ENCODE measurements around the gene SLC2A8.

SLC2A8 gene

DNA sequence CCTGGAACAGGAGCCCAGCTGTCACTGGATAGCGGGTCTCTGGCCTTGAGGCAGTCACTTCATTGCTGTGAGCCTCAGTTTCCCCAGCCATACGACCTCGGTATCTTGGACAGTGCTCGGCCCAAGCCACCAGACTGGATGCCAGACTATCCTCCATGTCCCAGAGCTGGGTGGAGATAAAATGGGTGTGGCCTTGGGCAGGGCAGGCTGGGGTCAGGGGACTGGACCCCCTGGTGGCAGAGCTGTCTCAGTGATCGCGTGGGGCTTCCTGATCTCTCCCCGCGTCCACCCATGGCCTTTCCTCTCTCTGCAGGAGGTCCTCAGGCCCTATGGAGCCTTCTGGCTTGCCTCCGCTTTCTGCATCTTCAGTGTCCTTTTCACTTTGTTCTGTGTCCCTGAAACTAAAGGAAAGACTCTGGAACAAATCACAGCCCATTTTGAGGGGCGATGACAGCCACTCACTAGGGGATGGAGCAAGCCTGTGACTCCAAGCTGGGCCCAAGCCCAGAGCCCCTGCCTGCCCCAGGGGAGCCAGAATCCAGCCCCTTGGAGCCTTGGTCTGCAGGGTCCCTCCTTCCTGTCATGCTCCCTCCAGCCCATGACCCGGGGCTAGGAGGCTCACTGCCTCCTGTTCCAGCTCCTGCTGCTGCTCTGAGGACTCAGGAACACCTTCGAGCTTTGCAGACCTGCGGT is 10.0 kb downstream of the SLC2A8 start:
- TF ChIP-seq EZH2phosphoT487 (IDR thresholded peaks at IDR 0.05; ENCODE audit: borderline replicate concordance): no peak
- TF ChIP-seq, protein P1, sequence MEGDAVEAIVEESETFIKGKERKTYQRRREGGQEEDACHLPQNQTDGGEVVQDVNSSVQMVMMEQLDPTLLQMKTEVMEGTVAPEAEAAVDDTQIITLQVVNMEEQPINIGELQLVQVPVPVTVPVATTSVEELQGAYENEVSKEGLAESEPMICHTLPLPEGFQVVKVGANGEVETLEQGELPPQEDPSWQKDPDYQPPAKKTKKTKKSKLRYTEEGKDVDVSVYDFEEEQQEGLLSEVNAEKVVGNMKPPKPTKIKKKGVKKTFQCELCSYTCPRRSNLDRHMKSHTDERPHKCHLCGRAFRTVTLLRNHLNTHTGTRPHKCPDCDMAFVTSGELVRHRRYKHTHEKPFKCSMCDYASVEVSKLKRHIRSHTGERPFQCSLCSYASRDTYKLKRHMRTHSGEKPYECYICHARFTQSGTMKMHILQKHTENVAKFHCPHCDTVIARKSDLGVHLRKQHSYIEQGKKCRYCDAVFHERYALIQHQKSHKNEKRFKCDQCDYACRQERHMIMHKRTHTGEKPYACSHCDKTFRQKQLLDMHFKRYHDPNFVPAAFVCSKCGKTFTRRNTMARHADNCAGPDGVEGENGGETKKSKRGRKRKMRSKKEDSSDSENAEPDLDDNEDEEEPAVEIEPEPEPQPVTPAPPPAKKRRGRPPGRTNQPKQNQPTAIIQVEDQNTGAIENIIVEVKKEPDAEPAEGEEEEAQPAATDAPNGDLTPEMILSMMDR (conservative IDR thresholded peaks at IDR 0.05; ENCODE audit: low read length): no peak
- no peaks in the 10 kb centered on the region for H3K9me2 ChIP-seq (replicated peaks; ENCODE audit: low read depth, low read length)
- no peaks in the 10 kb centered on the region for H4K20me1 ChIP-seq (ENCODE audit: insufficient read depth, low read length, poor library complexity, severe bottlenecking)
- no peaks in the 10 kb centered on the region for H3F3A ChIP-seq (ENCODE audit: low read depth)
- no peaks in the 10 kb centered on the region for H3K9me3 ChIP-seq (ENCODE audit: insufficient read depth, low read depth, low read length)
- H3K4me3 ChIP-seq (ENCODE audit: low read length, poor library complexity, severe bottlenecking): no peak overlapping the region
- H3K4me2 ChIP-seq (ENCODE audit: low read depth, low read length, poor library complexity, severe bottlenecking): no peak overlapping the region
- peaks cover 9% of the 10 kb centered on the region for H3K27me3 ChIP-seq (ENCODE audit: insufficient read depth, low read length, poor library complexity, severe bottlenecking)
- H2AFZ ChIP-seq (ENCODE audit: low read length): no peak overlapping the region
- H3K79me2 ChIP-seq (ENCODE audit: insufficient read depth, low read length): no peaks in the 10 kb centered on the region
- H3K36me3 ChIP-seq (ENCODE audit: insufficient read depth, low read length): no peaks in the 10 kb centered on the region
- H3K9ac ChIP-seq (ENCODE audit: low read depth, low read length, poor library complexity, severe bottlenecking): no peak overlapping the region
- no peaks in the 10 kb centered on the region for H3K4me1 ChIP-seq (ENCODE audit: insufficient read depth, low read length, poor library complexity, severe bottlenecking)

DNA sequence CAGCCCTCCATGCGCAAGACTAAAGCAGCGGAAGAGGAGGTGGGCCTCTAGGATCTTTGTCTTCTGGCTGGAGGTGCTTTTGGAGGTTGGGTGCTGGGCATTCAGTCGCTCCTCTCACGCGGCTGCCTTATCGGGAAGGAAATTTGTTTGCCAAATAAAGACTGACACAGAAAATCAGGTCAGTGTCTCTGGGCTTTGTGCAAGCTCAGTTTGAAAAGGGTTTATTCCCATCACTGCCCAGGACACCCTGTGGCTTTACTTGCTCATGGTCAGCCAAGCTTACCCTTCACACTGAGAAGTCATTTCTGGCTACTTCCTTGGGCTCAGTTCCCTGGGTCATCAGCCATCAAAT is 10.5 kb downstream of the SLC2A8 start:
- no peak overlapping the region for H3K9ac ChIP-seq (ENCODE audit: low read depth, low read length, poor library complexity, severe bottlenecking)
- no peaks in the 10 kb centered on the region for H4K20me1 ChIP-seq (ENCODE audit: insufficient read depth, low read length, poor library complexity, severe bottlenecking)
- H3K9me3 ChIP-seq (ENCODE audit: insufficient read depth, low read depth, low read length): no peaks in the 10 kb centered on the region
- no peaks in the 10 kb centered on the region for H3F3A ChIP-seq (ENCODE audit: low read depth)
- no peak overlapping the region for H2AFZ ChIP-seq (ENCODE audit: low read length)
- H3K79me2 ChIP-seq (ENCODE audit: insufficient read depth, low read length): no peaks in the 10 kb centered on the region
- no peaks in the 10 kb centered on the region for H3K9me2 ChIP-seq (replicated peaks; ENCODE audit: low read depth, low read length)
- H3K36me3 ChIP-seq (ENCODE audit: insufficient read depth, low read length): no peaks in the 10 kb centered on the region
- no peak overlapping the region for H3K4me3 ChIP-seq (ENCODE audit: low read length, poor library complexity, severe bottlenecking)
- H3K4me1 ChIP-seq (ENCODE audit: insufficient read depth, low read length, poor library complexity, severe bottlenecking): no peaks in the 10 kb centered on the region
- no peak for TF ChIP-seq EZH2phosphoT487 (IDR thresholded peaks at IDR 0.05; ENCODE audit: borderline replicate concordance)
- TF ChIP-seq, protein P1 (conservative IDR thresholded peaks at IDR 0.05; ENCODE audit: low read length): no peak
- H3K4me2 ChIP-seq (ENCODE audit: low read depth, low read length, poor library complexity, severe bottlenecking): no peak overlapping the region
- H3K27me3 ChIP-seq (ENCODE audit: insufficient read depth, low read length, poor library complexity, severe bottlenecking): peaks cover 5% of the 10 kb centered on the region

DNA sequence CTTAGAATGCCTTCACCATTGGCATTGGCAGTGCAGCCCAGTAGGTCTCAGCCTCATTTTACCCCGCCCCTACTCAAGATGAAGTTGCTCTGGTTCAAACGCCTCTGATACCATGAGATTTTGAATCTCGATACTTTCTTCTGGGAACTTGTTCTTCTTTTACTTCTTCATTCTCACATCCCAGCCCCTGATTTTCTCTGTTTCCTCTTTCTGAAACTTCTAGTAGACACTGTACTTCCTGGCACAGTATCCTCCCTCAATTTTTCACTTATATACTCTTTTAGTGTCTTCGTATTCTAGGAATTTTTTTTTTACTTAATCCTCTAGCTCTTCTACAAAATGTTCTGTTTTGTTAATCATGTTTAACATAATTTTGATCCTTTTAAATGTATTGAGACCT is 14.2 kb downstream of the SLC2A8 start:
- peaks cover 4% of the 10 kb centered on the region for H3K27me3 ChIP-seq (ENCODE audit: insufficient read depth, low read length, poor library complexity, severe bottlenecking)
- no peaks in the 10 kb centered on the region for H3K9me2 ChIP-seq (replicated peaks; ENCODE audit: low read depth, low read length)
- no peak overlapping the region for H3K4me3 ChIP-seq (ENCODE audit: low read length, poor library complexity, severe bottlenecking)
- no peaks in the 10 kb centered on the region for H4K20me1 ChIP-seq (ENCODE audit: insufficient read depth, low read length, poor library complexity, severe bottlenecking)
- no peaks in the 10 kb centered on the region for H3F3A ChIP-seq (ENCODE audit: low read depth)
- H3K79me2 ChIP-seq (ENCODE audit: insufficient read depth, low read length): no peaks in the 10 kb centered on the region
- H2AFZ ChIP-seq (ENCODE audit: low read length): no peak overlapping the region
- H3K9ac ChIP-seq (ENCODE audit: low read depth, low read length, poor library complexity, severe bottlenecking): no peak overlapping the region
- H3K36me3 ChIP-seq (ENCODE audit: insufficient read depth, low read length): no peaks in the 10 kb centered on the region
- no peak for TF ChIP-seq EZH2phosphoT487 (IDR thresholded peaks at IDR 0.05; ENCODE audit: borderline replicate concordance)
- TF ChIP-seq, protein P1 (conservative IDR thresholded peaks at IDR 0.05; ENCODE audit: low read length): no peak
- no peaks in the 10 kb centered on the region for H3K9me3 ChIP-seq (ENCODE audit: insufficient read depth, low read depth, low read length)
- H3K4me1 ChIP-seq (ENCODE audit: insufficient read depth, low read length, poor library complexity, severe bottlenecking): no peaks in the 10 kb centered on the region
- no peak overlapping the region for H3K4me2 ChIP-seq (ENCODE audit: low read depth, low read length, poor library complexity, severe bottlenecking)
